Measurements from ENCODE around the gene TCF12.

Gene TCF12

GRCh38 chr15:57217778-57218598, 299.5 kb downstream of the TCF12 start:
- DNase-seq (ENCODE audit: low read depth) = no peak

- peak; percentile 82 for DNase-seq (ENCODE audit: low read depth)
Observed at GRCh38 chr15:57218826-57219576, 300.6 kb downstream of the TCF12 start.

- peak; percentile 72 for DNase-seq (ENCODE audit: low read depth)
Observed at GRCh38 chr15:57220205-57220604, 301.8 kb downstream of the TCF12 start.

- DNase-seq (ENCODE audit: low read depth) = no peak
Observed at GRCh38 chr15:57221134-57221533, 302.7 kb downstream of the TCF12 start.

GRCh38 chr15:57223345-57223744, 304.9 kb downstream of the TCF12 start:
- no peak for DNase-seq (ENCODE audit: low read depth)

GRCh38 chr15:57223887-57224286, 305.4 kb downstream of the TCF12 start:
- no peak for DNase-seq (ENCODE audit: low read depth)

GRCh38 chr15:57224664-57225063, 306.2 kb downstream of the TCF12 start:
- no peak for DNase-seq (ENCODE audit: low read depth)

GRCh38 chr15:57227166-57227565, 308.7 kb downstream of the TCF12 start:
- DNase-seq (ENCODE audit: low read depth) = no peak

- DNase-seq (ENCODE audit: low read depth) = no peak
Observed at GRCh38 chr15:57227899-57228298, 309.5 kb downstream of the TCF12 start.

- no peak for DNase-seq (ENCODE audit: low read depth)
Observed at GRCh38 chr15:57228395-57228794, 310.0 kb downstream of the TCF12 start.

- no peak for DNase-seq (ENCODE audit: low read depth)
Observed at GRCh38 chr15:57229051-57229450, 310.6 kb downstream of the TCF12 start.

- no peak for DNase-seq (ENCODE audit: low read depth)
Observed at GRCh38 chr15:57231559-57231958, 313.1 kb downstream of the TCF12 start.

GRCh38 chr15:57234156-57234555, 315.7 kb downstream of the TCF12 start:
- no peak for DNase-seq (ENCODE audit: low read depth)

GRCh38 chr15:57235186-57235585, 316.7 kb downstream of the TCF12 start:
- DNase-seq (ENCODE audit: low read depth) = no peak

- peak; percentile 76 for DNase-seq (ENCODE audit: low read depth)
Observed at GRCh38 chr15:57235873-57236272, 317.4 kb downstream of the TCF12 start.

- DNase-seq (ENCODE audit: low read depth) = no peak
Observed at GRCh38 chr15:57236561-57237300, 318.3 kb downstream of the TCF12 start.

GRCh38 chr15:57237301-57237642, 318.8 kb downstream of the TCF12 start:
- no peak for DNase-seq (ENCODE audit: low read depth)

- no peak for DNase-seq (ENCODE audit: low read depth)
Observed at GRCh38 chr15:57237676-57238075, 319.2 kb downstream of the TCF12 start.

- no peak for DNase-seq (ENCODE audit: low read depth)
Observed at GRCh38 chr15:57245130-57245529, 326.7 kb downstream of the TCF12 start.

GRCh38 chr15:57245714-57246113, 327.3 kb downstream of the TCF12 start:
- no peak for DNase-seq (ENCODE audit: low read depth)

GRCh38 chr15:57248074-57248473, 329.6 kb downstream of the TCF12 start:
- DNase-seq (ENCODE audit: low read depth) = no peak

- no peak for DNase-seq (ENCODE audit: low read depth)
Observed at GRCh38 chr15:57251308-57251707, 332.9 kb downstream of the TCF12 start.

- peak; percentile 46 for DNase-seq (ENCODE audit: low read depth)
Observed at GRCh38 chr15:57251941-57252340, 333.5 kb downstream of the TCF12 start.

All from GM04504 (cell line).